Fibroblast of pulmonary artery (primary cell): ENCODE measurements around the gene TXNIP.

Experiments
- DNase-seq: peaks from one replicate; pipeline ENCODE4 v3.0.0-alpha.2; 2010; ENCODE audit warnings: low read depth
- H3K4me3 ChIP-seq: replicated peaks from 2 replicates; pipeline ENCODE4 v1.5.1; 2011; ENCODE audit warnings: low read depth, mild to moderate bottlenecking, control low read depth, low read length, moderate library complexity
- TF ChIP-seq, protein P1 (sequence below): IDR thresholded peaks from 2 replicates; pipeline ENCODE4 v1.5.1; 2011; ENCODE audit warnings: mild to moderate bottlenecking, control low read depth, low read length, inconsistent platforms; ENCODE audit errors: missing control alignments

The TXNIP gene

DNA sequence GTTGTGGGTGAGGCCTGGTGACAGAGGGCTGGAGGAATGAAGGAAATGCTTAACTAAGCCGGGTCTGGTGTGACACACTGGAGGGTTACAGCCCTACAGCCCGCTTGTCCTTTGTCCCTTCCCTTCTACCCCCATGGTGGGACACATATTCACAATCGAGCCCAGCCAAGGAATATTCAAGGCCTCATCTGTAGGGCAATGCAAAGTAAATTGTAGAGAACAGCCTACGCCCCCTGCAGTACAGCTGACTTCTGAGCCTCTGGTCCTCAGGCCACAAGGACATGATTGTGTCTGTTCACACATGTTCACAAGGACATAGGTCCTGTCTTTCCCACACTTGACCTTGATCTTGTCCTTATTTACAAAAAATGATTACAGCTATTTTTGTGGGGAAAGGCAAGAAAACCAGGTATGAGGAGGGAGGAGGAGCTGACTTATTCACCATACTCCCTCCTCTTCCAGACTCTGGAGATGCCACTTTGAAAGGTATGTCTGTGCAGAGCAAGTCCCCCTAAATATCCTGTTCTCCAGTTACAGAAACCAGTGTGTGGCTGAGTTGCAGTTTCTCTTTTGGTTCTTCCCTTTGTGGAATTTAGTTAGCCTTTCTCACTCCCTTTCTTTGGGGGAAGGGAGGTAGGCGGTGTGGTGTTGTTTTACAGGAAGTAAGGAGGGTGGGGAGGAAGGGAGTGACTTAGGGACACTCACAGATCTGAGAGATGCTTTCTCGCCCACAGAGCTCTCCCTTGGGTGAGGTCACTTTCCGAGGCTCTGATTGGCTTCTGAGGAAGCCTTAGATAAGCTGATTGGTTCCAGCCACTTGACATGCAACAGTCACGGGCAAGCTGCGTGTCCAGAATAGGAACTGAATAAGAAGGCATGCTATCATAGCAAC, 17.3 kb downstream of the TXNIP start:
- DNase-seq = peak; percentile 100
- TF ChIP-seq, protein P1, sequence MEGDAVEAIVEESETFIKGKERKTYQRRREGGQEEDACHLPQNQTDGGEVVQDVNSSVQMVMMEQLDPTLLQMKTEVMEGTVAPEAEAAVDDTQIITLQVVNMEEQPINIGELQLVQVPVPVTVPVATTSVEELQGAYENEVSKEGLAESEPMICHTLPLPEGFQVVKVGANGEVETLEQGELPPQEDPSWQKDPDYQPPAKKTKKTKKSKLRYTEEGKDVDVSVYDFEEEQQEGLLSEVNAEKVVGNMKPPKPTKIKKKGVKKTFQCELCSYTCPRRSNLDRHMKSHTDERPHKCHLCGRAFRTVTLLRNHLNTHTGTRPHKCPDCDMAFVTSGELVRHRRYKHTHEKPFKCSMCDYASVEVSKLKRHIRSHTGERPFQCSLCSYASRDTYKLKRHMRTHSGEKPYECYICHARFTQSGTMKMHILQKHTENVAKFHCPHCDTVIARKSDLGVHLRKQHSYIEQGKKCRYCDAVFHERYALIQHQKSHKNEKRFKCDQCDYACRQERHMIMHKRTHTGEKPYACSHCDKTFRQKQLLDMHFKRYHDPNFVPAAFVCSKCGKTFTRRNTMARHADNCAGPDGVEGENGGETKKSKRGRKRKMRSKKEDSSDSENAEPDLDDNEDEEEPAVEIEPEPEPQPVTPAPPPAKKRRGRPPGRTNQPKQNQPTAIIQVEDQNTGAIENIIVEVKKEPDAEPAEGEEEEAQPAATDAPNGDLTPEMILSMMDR = peak; percentile 41
- H3K4me3 ChIP-seq = peak overlapping the region; percentile 40

DNA sequence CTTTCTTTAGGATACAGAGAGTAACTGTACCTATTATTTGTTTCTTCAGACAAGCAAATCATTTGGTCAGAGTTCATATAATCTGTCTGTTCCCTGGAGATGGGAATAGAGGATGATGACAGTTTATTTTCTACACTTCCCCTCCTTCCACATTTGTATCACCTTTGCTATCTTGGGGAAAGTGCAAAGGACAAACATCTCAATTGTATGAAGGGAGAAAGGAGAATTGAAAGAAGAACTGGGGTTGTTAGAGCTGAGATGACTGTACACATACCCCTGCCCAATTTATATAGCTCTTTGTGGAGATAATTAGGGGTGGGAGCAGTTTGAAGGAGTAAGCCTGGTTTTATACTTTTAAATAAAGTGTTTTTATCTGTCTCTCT, 17.9 kb downstream of the TXNIP start:
- DNase-seq = no peak
- TF ChIP-seq, protein P1 = no peak
- H3K4me3 ChIP-seq = no peak overlapping the region

DNA sequence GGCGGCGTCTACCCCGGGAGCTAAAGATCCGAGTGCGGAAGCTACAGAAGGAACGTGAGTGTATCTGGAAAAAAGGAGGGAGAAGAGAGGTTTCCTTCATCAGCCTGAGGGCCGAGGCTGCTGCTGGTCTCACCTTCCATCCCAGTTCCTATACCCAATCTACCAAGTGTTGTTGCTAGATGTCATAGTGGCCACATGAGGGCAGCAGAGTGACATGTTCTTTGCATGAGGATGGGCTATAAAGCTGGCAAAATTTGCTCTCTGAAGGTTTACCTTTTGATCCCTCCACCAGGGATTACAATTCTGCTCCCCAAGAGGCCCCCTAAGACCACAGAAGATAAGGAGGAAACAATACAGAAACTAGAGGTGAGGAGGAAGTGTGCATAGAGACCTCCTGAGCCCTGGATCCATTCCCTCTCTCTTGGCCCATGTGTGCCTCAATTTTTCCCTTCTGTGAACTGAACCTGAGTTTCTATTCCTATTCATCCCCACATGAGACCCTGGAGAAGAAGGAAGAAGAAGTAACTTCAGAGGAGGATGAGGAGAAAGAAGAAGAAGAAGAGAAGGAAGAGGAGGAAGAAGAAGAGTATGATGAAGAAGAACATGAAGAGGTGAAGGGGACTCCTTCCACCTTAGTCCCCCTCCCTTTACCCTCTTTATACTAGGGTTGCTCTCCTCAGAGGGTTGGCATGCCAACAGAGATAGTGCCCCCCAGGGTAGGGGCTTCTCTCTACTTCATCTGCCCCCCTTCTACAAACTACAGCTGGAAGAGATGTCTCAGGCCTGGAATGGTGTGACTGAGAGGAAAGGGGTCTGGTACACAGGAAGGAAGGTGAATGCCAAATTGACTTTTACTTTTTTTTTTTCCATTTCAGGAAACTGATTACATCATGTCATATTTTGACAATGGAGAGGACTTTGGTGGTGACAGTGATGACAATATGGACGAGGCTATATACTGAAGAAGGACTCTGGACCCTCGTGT, 18.6 kb downstream of the TXNIP start:
- no peak overlapping the region for H3K4me3 ChIP-seq
- TF ChIP-seq, protein P1 = peak; percentile 85
- DNase-seq = peak; percentile 92

DNA sequence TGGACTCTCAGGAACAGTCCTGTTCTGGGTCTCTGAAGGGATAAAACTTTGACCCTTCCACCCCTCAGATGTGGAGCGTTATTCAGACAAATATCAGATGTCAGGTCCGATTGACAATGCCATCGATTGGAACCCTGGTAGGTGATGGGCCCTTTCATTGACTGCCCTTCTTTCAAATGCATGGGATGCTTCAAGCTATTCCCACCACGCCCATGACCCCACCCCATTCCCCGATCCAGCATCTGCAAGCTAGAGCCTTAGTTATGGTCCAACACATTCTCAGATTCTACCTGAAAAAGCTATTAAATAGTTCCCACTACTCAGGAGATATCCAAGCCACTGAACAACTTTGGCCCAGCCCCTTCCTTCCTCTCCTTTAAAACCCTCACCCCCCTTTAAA, 19.4 kb downstream of the TXNIP start:
- DNase-seq = no peak
- TF ChIP-seq, protein P1 = no peak
- H3K4me3 ChIP-seq = no peak overlapping the region

DNA sequence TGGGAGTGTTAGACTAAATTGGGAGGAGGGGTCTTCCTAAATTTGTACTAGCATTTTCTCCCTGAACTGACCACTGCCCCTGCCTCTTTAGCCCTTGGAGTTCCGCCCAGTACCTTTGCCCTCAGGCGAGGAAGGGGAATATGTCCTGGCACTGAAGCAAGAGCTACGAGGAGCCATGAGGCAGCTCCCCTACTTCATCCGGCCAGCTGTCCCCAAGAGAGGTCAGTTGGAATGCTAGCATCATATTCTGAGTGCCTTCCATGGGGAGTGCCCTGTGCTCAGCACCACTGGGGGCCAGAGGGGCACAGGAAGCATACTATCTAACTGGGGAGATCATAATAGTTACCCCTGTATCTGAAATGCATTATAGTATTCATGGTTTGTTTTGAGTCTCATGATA, 21.2 kb downstream of the TXNIP start:
- DNase-seq = no peak
- no peak overlapping the region for H3K4me3 ChIP-seq
- TF ChIP-seq, protein P1 = no peak

DNA sequence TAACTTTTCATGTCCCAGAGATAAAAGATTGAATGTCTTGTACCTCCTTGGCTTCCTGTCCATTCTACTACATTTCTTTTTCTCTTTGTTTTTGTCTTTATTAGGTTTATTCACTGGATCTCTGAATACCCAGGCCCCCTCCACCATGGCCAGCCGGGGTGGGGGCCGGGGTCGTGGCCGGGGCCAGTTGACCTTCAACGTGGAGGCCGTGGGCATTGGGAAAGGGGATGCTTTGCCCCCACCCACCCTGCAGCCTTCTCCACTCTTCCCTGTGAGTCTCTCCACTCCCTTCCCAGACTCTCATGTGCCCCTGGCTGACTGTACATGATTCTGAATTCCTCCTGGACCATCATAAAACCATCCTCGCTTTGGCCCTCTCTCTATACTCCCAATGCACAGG, 21.7 kb downstream of the TXNIP start:
- H3K4me3 ChIP-seq = no peak overlapping the region
- DNase-seq = no peak
- TF ChIP-seq, protein P1 = no peak
